IMR-90 (cell line): ENCODE data around the gene CELA3B.
A peak's percentile ranks its signal among the peaks of the same experiment; 100 is the strongest.

Source experiments
- CTCF ChIP-seq: conservative IDR thresholded peaks from 2 replicates; pipeline ENCODE4 v1.5.1; 2012; ENCODE audit warnings: mild to moderate bottlenecking, low read depth, low read length, improper control_type of control experiment
- ELK1 ChIP-seq: fragments of 150-350 bp; IDR thresholded peaks from 2 replicates; pipeline ENCODE4 v1.6.1; 2016; ENCODE audit warnings: low read depth, mild to moderate bottlenecking, low read length, moderate library complexity, borderline replicate concordance
- MAFK ChIP-seq: IDR thresholded peaks from 2 replicates; pipeline ENCODE4 v1.6.1; 2012; ENCODE audit warnings: low read depth, low read length, improper control_type of control experiment
- MXI1 ChIP-seq: IDR thresholded peaks from 2 replicates; pipeline ENCODE4 v1.6.1; 2012; ENCODE audit warnings: low read depth, mild to moderate bottlenecking, low read length, moderate library complexity, borderline replicate concordance
- NFE2L2 ChIP-seq: fragments of 150-350 bp; IDR thresholded peaks from 2 replicates; pipeline ENCODE4 v1.6.1; 2016; ENCODE audit warnings: low read depth, mild to moderate bottlenecking, low read length
- POLR2A ChIP-seq: IDR thresholded peaks from 2 replicates; pipeline ENCODE4 v1.6.1; 2012; ENCODE audit warnings: mild to moderate bottlenecking, low read depth, low read length
- RCOR1 ChIP-seq: IDR thresholded peaks from 2 replicates; pipeline ENCODE4 v1.6.1; 2012; ENCODE audit warnings: mild to moderate bottlenecking, low read length, improper control_type of control experiment; ENCODE audit not compliant: insufficient replicate concordance
- RFX5 ChIP-seq: IDR thresholded peaks from 2 replicates; pipeline ENCODE4 v1.8.0; 2012; ENCODE audit warnings: low read depth, mild to moderate bottlenecking, low read length, moderate library complexity
- USF2 ChIP-seq: fragments of 150-350 bp; IDR thresholded peaks from 2 replicates; pipeline ENCODE4 v1.6.1; 2017; ENCODE audit warnings: mild to moderate bottlenecking, antibody characterized with exemption, low read length, low read depth

DNA sequence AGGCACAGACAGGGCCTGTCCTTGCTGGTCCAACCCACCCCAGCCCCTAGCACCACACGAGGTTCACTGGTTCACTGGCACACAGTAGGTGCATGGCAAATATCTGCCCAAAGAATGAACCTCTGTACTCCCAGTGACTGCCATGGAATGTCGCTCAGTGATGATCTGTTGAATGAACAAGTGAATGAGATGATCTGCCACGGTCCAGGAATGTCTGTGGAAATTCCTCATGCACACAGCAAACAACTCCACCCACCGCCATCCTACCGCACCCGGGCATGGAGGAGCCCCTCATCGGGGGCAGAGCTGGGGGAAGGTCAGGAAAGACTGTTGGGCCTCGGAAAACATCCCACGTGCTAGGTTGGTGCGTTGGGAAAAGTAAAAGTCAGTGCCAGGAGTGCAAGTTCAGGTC lies 41.4 kb upstream of the CELA3B start:
- no peak for TF ChIP-seq USF2
- TF ChIP-seq CTCF, result no peak
- 0 out of 2 replicates have a peak, but pooled peaks have one; percentile 22 for TF ChIP-seq POLR2A
- no peak for TF ChIP-seq ELK1
- 0 out of 2 replicates have a peak, but pooled peaks have one; percentile 18 for TF ChIP-seq MXI1
- no peak for TF ChIP-seq MAFK
- no peak for TF ChIP-seq RCOR1
- TF ChIP-seq NFE2L2, result no peak
- TF ChIP-seq RFX5, result no peak
